ENCODE measurements around the gene MRE11. TPM values are rescaled to one million over a fixed set of nuclear protein-coding genes. Genes with fewer than 3 reads are reported as not detected.

The MRE11 gene
- total and polyA plus RNA-seq, 10 of the 15 experiments (the other 5 are each of a cell fraction or from before 2014, with no cell fraction given), result 16.2 to 39.2 (median 26.9) TPM

DNA sequence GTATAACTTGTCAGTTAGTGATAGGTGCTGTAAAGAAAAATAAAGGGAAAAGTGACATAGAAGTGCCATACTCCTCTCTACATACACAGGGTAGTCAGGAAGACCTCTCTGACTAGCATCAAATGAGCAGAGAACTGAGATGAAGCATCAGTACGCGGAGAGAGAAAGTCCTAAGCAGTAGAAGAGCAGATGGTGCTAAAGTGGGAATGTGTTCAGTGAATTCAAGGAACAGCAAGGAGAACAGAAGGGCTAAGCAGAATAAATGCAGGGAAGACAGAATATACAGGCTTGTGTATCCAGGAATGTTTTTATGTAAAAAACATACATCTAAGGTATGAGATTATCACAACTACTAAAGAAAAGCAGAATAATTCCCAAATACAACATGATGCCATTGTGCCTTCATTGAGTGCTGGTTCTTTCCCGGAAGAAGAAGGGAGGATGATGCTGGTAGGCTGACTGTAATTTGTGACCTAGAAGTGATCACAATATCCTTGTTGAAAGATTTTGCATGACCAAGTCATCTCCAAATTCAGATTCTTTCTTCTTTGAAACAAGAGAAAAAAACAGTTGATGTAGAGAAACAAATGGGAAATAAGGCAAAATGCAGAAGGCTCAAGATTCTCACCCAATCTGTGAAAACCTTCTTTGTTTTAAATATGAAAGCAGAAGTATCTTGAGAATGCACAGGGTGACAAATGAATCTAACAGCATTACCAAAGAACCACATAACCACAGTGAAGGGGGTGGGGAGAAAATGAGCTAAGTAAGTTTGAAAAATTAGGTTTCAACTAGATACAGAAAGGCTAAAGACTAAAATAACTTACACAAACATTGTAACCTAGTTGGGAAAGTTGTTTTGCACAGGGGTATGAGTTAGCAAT, 20.5 kb downstream of the MRE11 start (continued):
- TF ChIP-seq, protein P1, sequence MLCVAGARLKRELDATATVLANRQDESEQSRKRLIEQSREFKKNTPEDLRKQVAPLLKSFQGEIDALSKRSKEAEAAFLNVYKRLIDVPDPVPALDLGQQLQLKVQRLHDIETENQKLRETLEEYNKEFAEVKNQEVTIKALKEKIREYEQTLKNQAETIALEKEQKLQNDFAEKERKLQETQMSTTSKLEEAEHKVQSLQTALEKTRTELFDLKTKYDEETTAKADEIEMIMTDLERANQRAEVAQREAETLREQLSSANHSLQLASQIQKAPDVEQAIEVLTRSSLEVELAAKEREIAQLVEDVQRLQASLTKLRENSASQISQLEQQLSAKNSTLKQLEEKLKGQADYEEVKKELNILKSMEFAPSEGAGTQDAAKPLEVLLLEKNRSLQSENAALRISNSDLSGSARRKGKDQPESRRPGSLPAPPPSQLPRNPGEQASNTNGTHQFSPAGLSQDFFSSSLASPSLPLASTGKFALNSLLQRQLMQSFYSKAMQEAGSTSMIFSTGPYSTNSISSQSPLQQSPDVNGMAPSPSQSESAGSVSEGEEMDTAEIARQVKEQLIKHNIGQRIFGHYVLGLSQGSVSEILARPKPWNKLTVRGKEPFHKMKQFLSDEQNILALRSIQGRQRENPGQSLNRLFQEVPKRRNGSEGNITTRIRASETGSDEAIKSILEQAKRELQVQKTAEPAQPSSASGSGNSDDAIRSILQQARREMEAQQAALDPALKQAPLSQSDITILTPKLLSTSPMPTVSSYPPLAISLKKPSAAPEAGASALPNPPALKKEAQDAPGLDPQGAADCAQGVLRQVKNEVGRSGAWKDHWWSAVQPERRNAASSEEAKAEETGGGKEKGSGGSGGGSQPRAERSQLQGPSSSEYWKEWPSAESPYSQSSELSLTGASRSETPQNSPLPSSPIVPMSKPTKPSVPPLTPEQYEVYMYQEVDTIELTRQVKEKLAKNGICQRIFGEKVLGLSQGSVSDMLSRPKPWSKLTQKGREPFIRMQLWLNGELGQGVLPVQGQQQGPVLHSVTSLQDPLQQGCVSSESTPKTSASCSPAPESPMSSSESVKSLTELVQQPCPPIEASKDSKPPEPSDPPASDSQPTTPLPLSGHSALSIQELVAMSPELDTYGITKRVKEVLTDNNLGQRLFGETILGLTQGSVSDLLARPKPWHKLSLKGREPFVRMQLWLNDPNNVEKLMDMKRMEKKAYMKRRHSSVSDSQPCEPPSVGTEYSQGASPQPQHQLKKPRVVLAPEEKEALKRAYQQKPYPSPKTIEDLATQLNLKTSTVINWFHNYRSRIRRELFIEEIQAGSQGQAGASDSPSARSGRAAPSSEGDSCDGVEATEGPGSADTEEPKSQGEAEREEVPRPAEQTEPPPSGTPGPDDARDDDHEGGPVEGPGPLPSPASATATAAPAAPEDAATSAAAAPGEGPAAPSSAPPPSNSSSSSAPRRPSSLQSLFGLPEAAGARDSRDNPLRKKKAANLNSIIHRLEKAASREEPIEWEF (IDR thresholded peaks at IDR 0.05; ENCODE audit: insufficient replicate concordance, low read depth, low read length), result peak; percentile 53
- TF ChIP-seq MTA2 (IDR thresholded peaks at IDR 0.05; ENCODE audit: low read depth) (peak; percentile 97), ATF7 (IDR thresholded peaks at IDR 0.05; ENCODE audit: low read depth) (peak; percentile 97), POU2F2 (IDR thresholded peaks at IDR 0.05; ENCODE audit: borderline replicate concordance, low read depth, low read length) (peak; percentile 68; the same call in 1 of the 3 replicates), EP300 (IDR thresholded peaks at IDR 0.05; ENCODE audit: borderline replicate concordance in 1 of 2, control insufficient read depth in 1 of 2, low read depth in 2 of 2, low read length in 2 of 2) (peak; percentile 96 to 97), ZBED1 (IDR thresholded peaks at IDR 0.05; ENCODE audit: borderline replicate concordance) (peak; percentile 53), IKZF1 (conservative IDR thresholded peaks at IDR 0.05) (peak; percentile 74), CBX3 (IDR thresholded peaks at IDR 0.05; ENCODE audit: borderline replicate concordance, low read depth) (no peak), NR2C1 (IDR thresholded peaks at IDR 0.05) (no peak), CBX5 (IDR thresholded peaks at IDR 0.05; ENCODE audit: low read depth) (peak; percentile 85), SIN3A (IDR thresholded peaks at IDR 0.05; ENCODE audit: low read depth, low read length) (no peak), MEF2B (IDR thresholded peaks at IDR 0.05; ENCODE audit: partially characterized antibody, poor library complexity, severe bottlenecking) (peak; percentile 78), MEF2A (IDR thresholded peaks at IDR 0.05; ENCODE audit: insufficient read depth, low read depth, low read length) (peak; percentile 82), CREM (IDR thresholded peaks at IDR 0.05; ENCODE audit: low read depth) (peak; percentile 80), SMAD1 (IDR thresholded peaks at IDR 0.05; ENCODE audit: low read depth, partially characterized antibody) (peak; percentile 75)
- TF ChIP-seq, protein P2, sequence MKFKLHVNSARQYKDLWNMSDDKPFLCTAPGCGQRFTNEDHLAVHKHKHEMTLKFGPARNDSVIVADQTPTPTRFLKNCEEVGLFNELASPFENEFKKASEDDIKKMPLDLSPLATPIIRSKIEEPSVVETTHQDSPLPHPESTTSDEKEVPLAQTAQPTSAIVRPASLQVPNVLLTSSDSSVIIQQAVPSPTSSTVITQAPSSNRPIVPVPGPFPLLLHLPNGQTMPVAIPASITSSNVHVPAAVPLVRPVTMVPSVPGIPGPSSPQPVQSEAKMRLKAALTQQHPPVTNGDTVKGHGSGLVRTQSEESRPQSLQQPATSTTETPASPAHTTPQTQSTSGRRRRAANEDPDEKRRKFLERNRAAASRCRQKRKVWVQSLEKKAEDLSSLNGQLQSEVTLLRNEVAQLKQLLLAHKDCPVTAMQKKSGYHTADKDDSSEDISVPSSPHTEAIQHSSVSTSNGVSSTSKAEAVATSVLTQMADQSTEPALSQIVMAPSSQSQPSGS (IDR thresholded peaks at IDR 0.05; ENCODE audit: low read length), result peak; percentile 97
- TF ChIP-seq, protein P3, sequence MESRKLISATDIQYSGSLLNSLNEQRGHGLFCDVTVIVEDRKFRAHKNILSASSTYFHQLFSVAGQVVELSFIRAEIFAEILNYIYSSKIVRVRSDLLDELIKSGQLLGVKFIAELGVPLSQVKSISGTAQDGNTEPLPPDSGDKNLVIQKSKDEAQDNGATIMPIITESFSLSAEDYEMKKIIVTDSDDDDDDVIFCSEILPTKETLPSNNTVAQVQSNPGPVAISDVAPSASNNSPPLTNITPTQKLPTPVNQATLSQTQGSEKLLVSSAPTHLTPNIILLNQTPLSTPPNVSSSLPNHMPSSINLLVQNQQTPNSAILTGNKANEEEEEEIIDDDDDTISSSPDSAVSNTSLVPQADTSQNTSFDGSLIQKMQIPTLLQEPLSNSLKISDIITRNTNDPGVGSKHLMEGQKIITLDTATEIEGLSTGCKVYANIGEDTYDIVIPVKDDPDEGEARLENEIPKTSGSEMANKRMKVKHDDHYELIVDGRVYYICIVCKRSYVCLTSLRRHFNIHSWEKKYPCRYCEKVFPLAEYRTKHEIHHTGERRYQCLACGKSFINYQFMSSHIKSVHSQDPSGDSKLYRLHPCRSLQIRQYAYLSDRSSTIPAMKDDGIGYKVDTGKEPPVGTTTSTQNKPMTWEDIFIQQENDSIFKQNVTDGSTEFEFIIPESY (IDR thresholded peaks at IDR 0.05), result no peak
